WTC11 (cell line): ENCODE results near the gene ANKRD28.

Source experiments
- ARID4B ChIP-seq: sonication (generic); formaldehyde crosslinking; IDR thresholded peaks from 2 replicates; pipeline ENCODE4 v1.8.0; 2023; ENCODE audit warnings: missing genetic modification reagents, mild to moderate bottlenecking, borderline replicate concordance
- ATF2 ChIP-seq: sonication (generic); formaldehyde crosslinking; IDR thresholded peaks from 2 replicates; pipeline ENCODE4 v1.8.1; 2022; ENCODE audit warnings: low read depth, missing genetic modification reagents, borderline replicate concordance
- CTCF ChIP-seq: fragments of 200-600 bp; IDR thresholded peaks from 2 replicates; pipeline ENCODE4 v1.8.0; 2022; ENCODE audit warnings: antibody characterized with exemption
- ESRRA ChIP-seq: sonication (generic); formaldehyde crosslinking; IDR thresholded peaks from 2 replicates; pipeline ENCODE4 v1.8.1; 2022; ENCODE audit warnings: mild to moderate bottlenecking, missing genetic modification reagents, borderline replicate concordance
- FOXP1 ChIP-seq: sonication (generic); formaldehyde crosslinking; IDR thresholded peaks from 2 replicates; pipeline ENCODE4 v1.8.0; 2022; ENCODE audit warnings: missing genetic modification reagents, mild to moderate bottlenecking, moderate library complexity, borderline replicate concordance
- NR2C2 ChIP-seq: sonication (generic); formaldehyde crosslinking; IDR thresholded peaks from 2 replicates; pipeline ENCODE4 v1.8.0; 2022; ENCODE audit warnings: mild to moderate bottlenecking, missing genetic modification reagents
- TCF7 ChIP-seq: sonication (generic); formaldehyde crosslinking; IDR thresholded peaks from 2 replicates; pipeline ENCODE4 v1.8.0; 2022; ENCODE audit warnings: mild to moderate bottlenecking, low read depth, missing genetic modification reagents, moderate library complexity
- TP53 ChIP-seq: sonication (generic); formaldehyde crosslinking; IDR thresholded peaks from 2 replicates; pipeline ENCODE4 v1.8.1; 2023; ENCODE audit warnings: mild to moderate bottlenecking, missing genetic modification reagents
- ZBTB43 ChIP-seq: sonication (generic); formaldehyde crosslinking; IDR thresholded peaks from 2 replicates; pipeline ENCODE4 v1.8.1; 2023; ENCODE audit warnings: mild to moderate bottlenecking, missing genetic modification reagents
- ZNF263 ChIP-seq: sonication (generic); formaldehyde crosslinking; IDR thresholded peaks from 2 replicates; pipeline ENCODE4 v1.8.1; 2022; ENCODE audit warnings: low read depth, mild to moderate bottlenecking, moderate library complexity, missing genetic modification reagents
- TF ChIP-seq, protein P1 (sequence below): sonication (generic); formaldehyde crosslinking; IDR thresholded peaks from 2 replicates; pipeline ENCODE4 v1.8.1; 2022; ENCODE audit warnings: missing genetic modification reagents, borderline replicate concordance
- TF ChIP-seq, protein P2 (sequence below): sonication (generic); formaldehyde crosslinking; conservative IDR thresholded peaks from 2 replicates; pipeline ENCODE4 v1.8.1; 2023; ENCODE audit warnings: mild to moderate bottlenecking, low read depth, missing genetic modification reagents, moderate library complexity

- no peak for TF ChIP-seq CTCF
- TF ChIP-seq, protein P1, sequence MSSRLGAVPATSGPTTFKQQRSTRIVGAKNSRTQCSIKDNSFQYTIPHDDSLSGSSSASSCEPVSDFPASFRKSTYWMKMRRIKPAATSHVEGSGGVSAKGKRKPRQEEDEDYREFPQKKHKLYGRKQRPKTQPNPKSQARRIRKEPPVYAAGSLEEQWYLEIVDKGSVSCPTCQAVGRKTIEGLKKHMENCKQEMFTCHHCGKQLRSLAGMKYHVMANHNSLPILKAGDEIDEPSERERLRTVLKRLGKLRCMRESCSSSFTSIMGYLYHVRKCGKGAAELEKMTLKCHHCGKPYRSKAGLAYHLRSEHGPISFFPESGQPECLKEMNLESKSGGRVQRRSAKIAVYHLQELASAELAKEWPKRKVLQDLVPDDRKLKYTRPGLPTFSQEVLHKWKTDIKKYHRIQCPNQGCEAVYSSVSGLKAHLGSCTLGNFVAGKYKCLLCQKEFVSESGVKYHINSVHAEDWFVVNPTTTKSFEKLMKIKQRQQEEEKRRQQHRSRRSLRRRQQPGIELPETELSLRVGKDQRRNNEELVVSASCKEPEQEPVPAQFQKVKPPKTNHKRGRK, result no peak
- no peak for TF ChIP-seq TP53
- TF ChIP-seq ARID4B (CRISPR knock-in tag), result no peak
- TF ChIP-seq ZNF263, result no peak
- TF ChIP-seq, protein P2, sequence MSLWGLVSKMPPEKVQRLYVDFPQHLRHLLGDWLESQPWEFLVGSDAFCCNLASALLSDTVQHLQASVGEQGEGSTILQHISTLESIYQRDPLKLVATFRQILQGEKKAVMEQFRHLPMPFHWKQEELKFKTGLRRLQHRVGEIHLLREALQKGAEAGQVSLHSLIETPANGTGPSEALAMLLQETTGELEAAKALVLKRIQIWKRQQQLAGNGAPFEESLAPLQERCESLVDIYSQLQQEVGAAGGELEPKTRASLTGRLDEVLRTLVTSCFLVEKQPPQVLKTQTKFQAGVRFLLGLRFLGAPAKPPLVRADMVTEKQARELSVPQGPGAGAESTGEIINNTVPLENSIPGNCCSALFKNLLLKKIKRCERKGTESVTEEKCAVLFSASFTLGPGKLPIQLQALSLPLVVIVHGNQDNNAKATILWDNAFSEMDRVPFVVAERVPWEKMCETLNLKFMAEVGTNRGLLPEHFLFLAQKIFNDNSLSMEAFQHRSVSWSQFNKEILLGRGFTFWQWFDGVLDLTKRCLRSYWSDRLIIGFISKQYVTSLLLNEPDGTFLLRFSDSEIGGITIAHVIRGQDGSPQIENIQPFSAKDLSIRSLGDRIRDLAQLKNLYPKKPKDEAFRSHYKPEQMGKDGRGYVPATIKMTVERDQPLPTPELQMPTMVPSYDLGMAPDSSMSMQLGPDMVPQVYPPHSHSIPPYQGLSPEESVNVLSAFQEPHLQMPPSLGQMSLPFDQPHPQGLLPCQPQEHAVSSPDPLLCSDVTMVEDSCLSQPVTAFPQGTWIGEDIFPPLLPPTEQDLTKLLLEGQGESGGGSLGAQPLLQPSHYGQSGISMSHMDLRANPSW, result no peak
- no peak for TF ChIP-seq FOXP1 (CRISPR knock-in tag)
- TF ChIP-seq TCF7 (CRISPR knock-in tag), result no peak
- TF ChIP-seq NR2C2, result no peak
- TF ChIP-seq ZBTB43, result no peak
- no peak for TF ChIP-seq ATF2
- no peak for TF ChIP-seq ESRRA
Observed at GRCh38 chr3:15722877-15723623, 74.7 kb downstream of the ANKRD28 start.
